Tibial artery (tissue), 4 donors: ENCODE data around the gene PBX4.

Source experiments
- DNase-seq, 2 donors: peaks; one replicate each; pipeline ENCODE4 v3.0.0-alpha.2; 2019
- H3K27ac ChIP-seq, 2 donors: fragments of 200-600 bp; sonication (generic) in 1 of 2; 1 replicate in 1 of 2; 2 replicates in 1 of 2; pipeline ENCODE4 v1.5.1; 2018 to 2019; ENCODE audit warnings: mild to moderate bottlenecking in 1 of 2
- H3K27me3 ChIP-seq, 2 donors: fragments of 200-600 bp; sonication (generic) in 1 of 2; one replicate each; pipeline versions ENCODE4 v1.5.1 to v1.6.0; 2016 to 2019
- H3K36me3 ChIP-seq, 3 donors: fragments of 200-600 bp; sonication (generic) in 2 of 3; one replicate each; pipeline ENCODE4 v1.5.1; 2016 to 2019; ENCODE audit warnings: mild to moderate bottlenecking in 2 of 3
- H3K4me1 ChIP-seq, 4 donors: fragments of 200-600 bp; sonication (generic) in 2 of 4; 1 replicate in 3 of 4; 2 replicates in 1 of 4; pipeline ENCODE4 v1.5.1; 2016 to 2019
- H3K4me3 ChIP-seq, 2 donors: fragments of 200-600 bp; sonication (generic) in 1 of 2; 1 replicate in 1 of 2; 2 replicates in 1 of 2; pipeline ENCODE4 v1.5.1; 2018 to 2019; ENCODE audit warnings: mild to moderate bottlenecking in 2 of 2
- H3K9me3 ChIP-seq, 3 donors: fragments of 200-600 bp; sonication (generic) in 1 of 3; one replicate each; pipeline ENCODE4 v1.5.1; 2016 to 2019
- intact Hi-C: fragments of 100-400 bp; cut with DNase I; formaldehyde crosslinking; loops from one replicate; pipeline ENCODE4 v1.15.0; 2023; ENCODE audit warnings: low total_unique reads
- TF ChIP-seq, protein P1 (sequence below), 2 experiments: fragments of 200-600 bp in 1 of 2; fragments of 450-650 bp in 1 of 2; IDR thresholded peaks; one replicate each; pipeline ENCODE4 v1.5.1; 2017 to 2019; ENCODE audit warnings: antibody characterized with exemption in 2 of 2, mild to moderate bottlenecking in 1 of 2, moderate library complexity in 1 of 2

PBX4 gene

DNA sequence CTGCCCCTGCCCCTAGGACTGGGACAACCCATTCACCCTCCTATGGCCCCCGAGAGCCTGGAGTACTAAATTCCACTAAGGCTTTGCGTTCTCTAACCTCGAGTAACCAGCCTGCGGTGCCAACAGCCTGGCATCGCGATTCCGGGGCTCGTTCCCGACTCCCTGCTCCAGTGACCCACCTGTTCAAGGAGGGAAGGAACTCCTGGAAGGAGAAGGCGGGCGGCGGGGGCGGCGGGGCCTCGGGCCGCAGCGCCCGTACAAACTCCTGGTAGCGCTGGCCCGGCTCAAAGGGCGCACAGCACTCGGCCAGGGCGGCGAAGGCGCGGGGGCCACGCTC, 18.7 kb upstream of the PBX4 start:
- intact Hi-C loops = no loop called here
- Histone ChIP-seq H3K27ac (no peak overlapping the region), H3K4me3 (no peak overlapping the region), H3K9me3 (no peaks in the 10 kb centered on the region), H3K36me3 (peaks cover 6 to 51% (median 25%) of the 10 kb centered on the region in 3 donors), H3K4me1 (no peaks in the 10 kb centered on the region), H3K27me3 (no peaks in the 10 kb centered on the region)
- DNase-seq = no peak
- TF ChIP-seq, protein P1, sequence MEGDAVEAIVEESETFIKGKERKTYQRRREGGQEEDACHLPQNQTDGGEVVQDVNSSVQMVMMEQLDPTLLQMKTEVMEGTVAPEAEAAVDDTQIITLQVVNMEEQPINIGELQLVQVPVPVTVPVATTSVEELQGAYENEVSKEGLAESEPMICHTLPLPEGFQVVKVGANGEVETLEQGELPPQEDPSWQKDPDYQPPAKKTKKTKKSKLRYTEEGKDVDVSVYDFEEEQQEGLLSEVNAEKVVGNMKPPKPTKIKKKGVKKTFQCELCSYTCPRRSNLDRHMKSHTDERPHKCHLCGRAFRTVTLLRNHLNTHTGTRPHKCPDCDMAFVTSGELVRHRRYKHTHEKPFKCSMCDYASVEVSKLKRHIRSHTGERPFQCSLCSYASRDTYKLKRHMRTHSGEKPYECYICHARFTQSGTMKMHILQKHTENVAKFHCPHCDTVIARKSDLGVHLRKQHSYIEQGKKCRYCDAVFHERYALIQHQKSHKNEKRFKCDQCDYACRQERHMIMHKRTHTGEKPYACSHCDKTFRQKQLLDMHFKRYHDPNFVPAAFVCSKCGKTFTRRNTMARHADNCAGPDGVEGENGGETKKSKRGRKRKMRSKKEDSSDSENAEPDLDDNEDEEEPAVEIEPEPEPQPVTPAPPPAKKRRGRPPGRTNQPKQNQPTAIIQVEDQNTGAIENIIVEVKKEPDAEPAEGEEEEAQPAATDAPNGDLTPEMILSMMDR (IDR thresholded peaks at IDR 0.05) = no peak

DNA sequence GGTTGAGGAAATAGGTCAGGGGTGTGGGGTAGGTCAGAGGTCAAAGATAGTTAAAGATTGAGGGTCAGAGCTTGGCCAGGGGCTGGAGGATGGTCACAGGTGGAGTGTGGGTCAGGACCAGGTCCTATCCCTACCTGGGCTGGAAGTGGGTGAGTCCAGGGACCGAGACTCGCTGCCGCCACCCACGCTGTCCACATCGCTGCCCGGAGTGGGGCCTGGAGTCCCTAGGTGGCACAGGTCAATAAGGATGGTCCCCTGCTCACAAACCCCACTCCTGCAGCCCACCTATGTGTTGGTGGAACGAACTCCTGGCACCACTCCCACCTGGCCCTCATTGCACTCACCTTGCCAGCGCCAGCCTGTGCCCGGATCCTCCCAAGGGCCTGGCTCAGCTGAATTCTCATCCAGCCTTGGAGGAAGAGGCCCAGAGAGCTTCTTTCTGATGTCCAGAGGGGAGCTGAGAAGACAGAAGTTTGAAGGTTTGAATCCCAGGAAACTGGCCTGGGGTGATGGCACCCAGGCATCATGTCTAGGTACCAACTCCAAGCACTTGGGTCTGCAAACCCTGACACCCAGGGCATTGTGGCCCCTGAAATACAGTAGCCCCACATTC, 18.2 kb upstream of the PBX4 start:
- H3K4me1 ChIP-seq = no peaks in the 10 kb centered on the region
- no peaks in the 10 kb centered on the region for H3K27me3 ChIP-seq
- H3K4me3 ChIP-seq = no peak overlapping the region
- intact Hi-C loops = no loop called here
- H3K36me3 ChIP-seq = peaks cover 6 to 53% (median 26%) of the 10 kb centered on the region in 3 donors
- DNase-seq = no peak
- no peaks in the 10 kb centered on the region for H3K9me3 ChIP-seq
- TF ChIP-seq, protein P1 (IDR thresholded peaks at IDR 0.05) = no peak
- no peak overlapping the region for H3K27ac ChIP-seq

DNA sequence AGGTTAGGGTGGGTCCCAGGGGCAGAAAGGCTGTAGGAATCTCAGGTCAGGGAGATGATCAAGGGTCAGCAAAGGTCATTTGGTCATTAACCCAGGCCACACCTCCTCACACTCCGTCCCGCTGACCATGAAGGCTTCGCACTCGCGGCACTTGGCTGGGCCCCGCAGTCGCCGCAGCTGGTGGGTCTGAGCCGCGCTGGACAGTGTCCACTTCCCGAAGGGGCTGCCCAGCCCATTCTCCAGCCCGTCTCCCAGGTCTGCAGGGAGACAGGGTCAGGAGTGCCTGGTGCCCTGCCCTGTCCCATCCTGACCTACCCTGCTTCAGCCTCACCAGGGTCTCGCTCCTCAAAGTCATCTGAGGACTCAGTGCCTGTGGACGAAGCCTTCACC, 16.8 kb upstream of the PBX4 start:
- TF ChIP-seq, protein P1 (IDR thresholded peaks at IDR 0.05) = no peak
- DNase-seq = no peak
- Histone ChIP-seq H3K4me3 (no peak overlapping the region), H3K36me3 (peaks cover 6 to 53% (median 32%) of the 10 kb centered on the region in 3 donors), H3K27me3 (no peaks in the 10 kb centered on the region), H3K4me1 (no peaks in the 10 kb centered on the region), H3K9me3 (no peaks in the 10 kb centered on the region), H3K27ac (no peak overlapping the region)
- intact Hi-C loops = no loop called here

DNA sequence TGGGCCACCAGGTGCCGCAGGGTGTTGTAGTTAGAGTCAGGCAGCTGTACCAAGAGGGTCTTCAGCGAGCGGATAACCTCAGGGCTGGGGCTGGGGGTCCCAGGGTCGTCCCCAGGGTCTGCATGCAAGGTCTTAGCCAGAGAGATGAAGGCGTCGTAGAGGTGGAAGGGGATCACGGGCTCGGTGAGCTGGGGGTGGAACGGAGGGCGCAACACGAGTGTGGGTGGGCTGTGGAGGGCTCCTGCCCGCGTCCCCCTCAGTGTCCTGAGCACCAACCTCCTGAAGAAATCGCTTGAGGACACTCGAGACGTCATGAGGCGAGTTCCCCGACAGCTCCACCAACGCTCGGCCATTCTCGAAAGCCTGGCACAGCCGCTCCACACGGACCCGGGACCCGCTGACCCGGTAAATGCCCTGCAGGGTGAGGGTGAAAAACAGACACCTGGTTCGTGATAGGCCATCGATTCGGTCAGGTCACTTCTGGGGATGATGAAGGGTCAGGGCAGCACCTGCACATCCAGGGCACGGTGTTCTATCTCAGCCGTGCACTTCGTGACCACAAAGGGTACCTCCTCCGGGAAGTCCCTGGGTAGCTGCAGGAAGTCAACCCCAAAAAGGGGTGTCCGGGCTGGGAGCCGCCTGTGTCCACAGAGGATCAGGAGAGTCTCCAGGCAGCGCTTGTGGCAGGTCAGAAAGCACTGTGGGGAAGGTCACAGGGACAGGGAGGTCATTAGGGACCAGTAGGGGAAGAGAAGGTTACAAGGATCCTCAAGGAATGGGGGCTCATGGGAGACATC, 16.2 kb upstream of the PBX4 start:
- Histone ChIP-seq H3K9me3 (no peaks in the 10 kb centered on the region), H3K4me1 (no peaks in the 10 kb centered on the region), H3K27me3 (no peaks in the 10 kb centered on the region), H3K4me3 (no peak overlapping the region), H3K27ac (no peak overlapping the region), H3K36me3 (peaks cover 6 to 53% (median 33%) of the 10 kb centered on the region in 3 donors)
- TF ChIP-seq, protein P1 (IDR thresholded peaks at IDR 0.05) = no peak
- DNase-seq = no peak
- intact Hi-C loops = no loop called here

DNA sequence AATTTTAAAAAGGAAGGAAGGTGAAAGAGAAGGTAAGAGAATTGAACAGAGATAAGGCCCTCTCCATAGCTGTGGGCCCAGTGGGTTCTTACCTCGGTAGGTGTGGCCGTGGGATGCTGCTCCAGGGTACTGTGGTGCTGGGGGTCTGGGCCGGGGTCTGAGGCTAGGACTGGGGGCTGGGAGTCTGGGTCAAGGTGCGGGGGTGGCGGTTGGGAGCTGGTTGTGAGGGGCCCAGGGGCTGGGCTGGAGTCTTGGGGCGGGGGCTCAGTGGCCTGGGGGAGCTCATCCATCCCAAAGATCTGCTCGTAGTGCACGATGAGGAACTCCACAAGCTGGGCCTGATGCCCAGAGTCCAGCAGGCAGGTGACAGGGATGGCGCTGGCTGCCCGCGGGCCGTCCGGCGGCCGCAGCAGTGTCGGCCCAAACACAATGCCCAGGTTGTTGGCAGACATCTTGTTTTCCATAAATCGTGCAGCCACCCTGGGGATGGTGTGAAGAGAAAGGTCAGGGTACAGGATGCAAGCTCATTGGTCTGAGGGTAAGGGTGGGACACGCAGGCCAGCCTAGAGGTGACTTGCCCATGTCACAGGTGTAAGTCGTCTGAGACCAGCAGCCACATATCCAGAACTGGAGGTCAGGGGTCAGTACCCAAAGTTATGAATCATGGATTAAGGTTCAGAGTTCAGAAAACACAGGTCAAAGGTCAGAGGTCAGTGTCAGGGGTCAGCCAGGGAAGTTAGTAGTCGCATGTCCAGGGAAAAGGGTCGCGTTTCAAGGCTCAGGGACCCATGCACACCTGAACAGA, 15.4 kb upstream of the PBX4 start:
- Histone ChIP-seq H3K4me1 (no peaks in the 10 kb centered on the region), H3K9me3 (no peaks in the 10 kb centered on the region), H3K36me3 (peaks cover 6 to 53% (median 30%) of the 10 kb centered on the region in 3 donors), H3K27ac (no peak overlapping the region), H3K4me3 (no peak overlapping the region), H3K27me3 (peaks cover 0 to under 1% of the 10 kb centered on the region in 2 donors)
- TF ChIP-seq, protein P1 (IDR thresholded peaks at IDR 0.05) = no peak
- intact Hi-C loops = no loop called here
- DNase-seq = no peak
